NCI-H146 treated with DMSO at 0.1 percent for 48 hours (cell line): ENCODE results near the gene MRM3.
"Not testable (repeated sequence)": the region's sequence is repeated elsewhere in the genome, so short reads cannot be mapped to it uniquely, and the experiment has no call there.

Experiments
- DNase-seq: peaks from one replicate; lab custom pipeline; 2025; ENCODE audit not compliant: unreplicated experiment; lab: John Stamatoyannopoulos, UW

Gene MRM3

DNA sequence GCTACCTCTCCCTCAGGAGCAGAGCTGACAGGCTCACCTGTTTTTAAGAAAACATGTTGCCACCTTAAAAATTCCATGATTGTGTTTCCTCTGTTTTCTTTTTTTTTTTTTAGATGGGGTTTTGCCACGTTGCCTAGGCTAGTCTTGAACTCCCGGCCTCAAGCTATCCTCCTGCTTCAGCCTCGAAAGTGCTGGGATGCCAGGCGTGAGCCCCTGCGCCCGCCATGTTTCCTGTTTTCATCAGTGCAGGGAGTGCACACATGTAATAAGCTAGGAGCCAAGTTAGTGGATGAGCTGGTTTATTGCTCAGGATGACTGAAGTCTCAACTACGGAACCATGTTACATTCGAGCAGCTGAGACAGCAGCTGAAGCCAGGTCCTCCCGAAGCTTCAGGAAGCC is 13.6 kb downstream of the MRM3 start:
- DNase-seq: no peak

DNA sequence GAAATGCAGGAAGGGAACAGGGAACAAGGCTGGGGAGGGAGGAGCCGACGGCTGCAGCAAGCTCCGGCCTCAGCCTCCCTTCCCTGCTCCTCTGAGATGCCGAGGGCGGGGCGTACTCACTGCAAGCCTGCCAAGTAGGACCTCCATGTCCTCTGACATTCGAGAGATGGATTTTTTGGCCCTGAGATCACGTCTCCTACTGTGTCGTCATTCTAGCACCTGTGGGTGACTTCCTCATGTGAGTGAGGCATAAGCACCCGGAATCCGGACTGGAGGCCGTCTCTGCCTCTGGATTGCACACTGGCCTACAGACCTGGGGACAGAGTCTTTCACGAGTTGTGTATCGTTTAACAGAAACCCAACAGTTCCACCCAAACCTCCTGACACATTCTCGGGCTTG is 14.5 kb downstream of the MRM3 start:
- DNase-seq: no peak

DNA sequence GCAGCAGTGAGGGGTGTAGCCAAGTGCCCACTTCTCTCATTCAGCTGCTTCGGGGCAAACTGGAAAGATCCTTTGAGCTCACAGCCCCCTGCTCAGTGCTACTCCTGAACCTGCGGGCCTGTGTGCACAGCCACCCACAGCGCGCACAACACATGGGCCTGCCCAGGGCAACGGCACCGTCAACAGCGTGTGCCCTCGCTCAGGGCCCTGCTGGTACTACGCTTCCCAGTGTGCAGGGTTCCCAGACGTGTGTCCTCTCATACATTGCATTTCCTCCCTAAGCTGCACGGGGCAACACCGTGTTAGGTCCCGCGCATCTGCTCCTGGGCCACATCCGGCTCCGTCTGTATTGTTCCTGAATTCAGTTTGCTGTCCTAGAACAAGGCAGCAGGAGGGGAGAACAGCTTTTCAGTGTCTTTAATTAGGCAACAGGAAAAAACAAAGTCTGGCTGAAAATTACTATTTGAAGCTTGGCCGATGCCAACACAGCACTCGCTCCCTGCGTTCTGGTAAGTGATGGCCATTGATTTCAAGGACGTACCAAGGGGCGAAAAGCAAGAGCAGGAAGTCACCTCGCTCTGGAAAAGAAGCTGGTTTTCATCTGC is 15.2 kb downstream of the MRM3 start:
- no peak for DNase-seq

DNA sequence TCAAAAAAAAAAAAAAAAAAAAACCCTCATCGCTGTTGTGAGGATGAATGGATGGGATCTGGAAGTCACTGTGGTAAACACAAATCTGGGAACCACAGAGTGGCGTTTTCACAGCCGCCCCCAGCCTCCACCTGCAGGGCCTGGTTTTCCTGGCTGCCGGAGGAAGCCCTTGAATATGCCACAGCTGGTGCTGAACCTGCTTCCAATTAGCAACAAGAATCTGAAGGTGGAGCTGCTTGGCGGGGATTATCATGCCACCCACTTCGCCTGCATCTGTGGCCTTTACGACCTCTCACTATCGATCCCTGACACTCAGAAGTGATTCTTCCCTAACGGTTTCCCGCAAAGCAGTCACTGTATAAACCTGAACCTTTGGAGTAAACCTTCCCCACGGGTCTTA is 16.1 kb downstream of the MRM3 start:
- no peak for DNase-seq

DNA sequence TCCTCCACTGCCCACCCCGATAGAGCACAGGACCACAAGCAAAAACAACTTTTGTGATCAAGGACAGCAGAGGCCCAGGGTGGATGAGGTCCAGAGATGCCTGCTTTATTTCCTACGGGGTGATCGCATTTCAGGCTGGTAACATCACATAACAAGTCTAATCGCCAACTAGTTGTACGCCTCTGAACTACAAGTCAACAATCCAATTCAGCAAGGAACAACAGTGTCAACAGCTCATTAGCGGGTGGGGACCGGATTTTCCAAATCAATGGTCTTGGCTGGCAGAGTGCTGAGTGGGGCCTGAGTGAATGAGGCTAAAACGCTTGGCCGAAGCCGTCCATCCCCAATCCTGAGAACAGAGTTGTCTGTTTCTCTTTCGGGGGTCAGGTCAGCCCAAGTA is 17.1 kb downstream of the MRM3 start:
- DNase-seq: no peak

DNA sequence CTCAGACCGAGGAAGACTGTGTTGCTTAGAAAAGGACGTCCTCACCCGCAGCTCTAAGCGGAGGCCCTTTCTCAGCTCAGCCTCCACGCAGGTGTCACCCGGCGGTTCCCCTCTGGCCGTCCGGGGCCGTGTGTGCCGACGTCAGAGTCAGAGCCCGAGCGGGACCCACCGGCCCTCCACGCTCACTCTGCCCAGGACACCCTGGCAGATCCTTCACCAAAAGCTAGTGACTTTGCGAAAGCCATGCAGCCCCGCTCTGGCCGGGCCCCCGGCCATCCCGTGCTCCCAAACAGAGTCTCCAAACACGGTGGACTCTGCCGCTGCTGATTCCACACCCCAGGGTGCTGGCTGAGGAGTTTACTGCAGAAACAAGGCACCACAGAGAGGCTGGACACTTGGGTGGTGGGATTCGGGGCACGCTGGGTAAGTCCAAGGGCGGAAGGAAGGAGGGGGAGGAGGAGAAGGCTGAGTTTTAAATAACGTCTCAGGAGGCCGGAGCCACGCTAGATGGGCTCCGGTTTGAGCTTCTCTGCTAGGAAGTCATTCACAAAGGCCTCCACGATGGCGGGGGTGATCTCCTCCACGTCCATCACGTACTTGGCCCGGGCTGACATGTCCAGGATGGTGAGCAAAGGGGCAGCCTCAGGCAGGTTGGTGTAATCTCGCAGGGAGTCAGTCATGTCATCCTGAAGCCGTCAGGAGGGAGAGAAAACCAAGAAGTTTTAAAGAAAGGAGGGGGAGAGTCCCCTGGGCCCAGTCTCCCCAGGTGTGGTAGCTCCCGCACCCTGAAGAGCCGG is 18.5 kb downstream of the MRM3 start:
- no peak for DNase-seq

DNA sequence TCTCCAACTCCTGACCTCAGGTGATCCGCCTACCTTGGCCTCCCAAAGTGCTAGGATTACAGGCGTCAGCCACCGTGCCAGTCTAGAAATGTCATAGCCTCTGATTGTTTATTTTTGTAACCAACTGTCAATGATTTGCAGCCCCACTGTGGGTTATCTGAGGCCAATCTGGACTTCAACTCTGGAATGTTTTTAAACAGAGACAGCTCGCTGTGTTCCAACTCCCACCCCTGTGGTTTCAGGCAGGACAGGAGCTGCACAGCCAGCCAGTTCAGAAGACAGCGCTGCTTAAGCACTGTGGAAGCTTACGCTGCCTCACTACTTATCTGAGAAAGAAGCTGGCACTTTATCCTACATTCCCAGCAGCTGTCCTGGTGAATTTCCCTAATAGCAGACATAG is 19.5 kb downstream of the MRM3 start:
- no peak for DNase-seq

DNA sequence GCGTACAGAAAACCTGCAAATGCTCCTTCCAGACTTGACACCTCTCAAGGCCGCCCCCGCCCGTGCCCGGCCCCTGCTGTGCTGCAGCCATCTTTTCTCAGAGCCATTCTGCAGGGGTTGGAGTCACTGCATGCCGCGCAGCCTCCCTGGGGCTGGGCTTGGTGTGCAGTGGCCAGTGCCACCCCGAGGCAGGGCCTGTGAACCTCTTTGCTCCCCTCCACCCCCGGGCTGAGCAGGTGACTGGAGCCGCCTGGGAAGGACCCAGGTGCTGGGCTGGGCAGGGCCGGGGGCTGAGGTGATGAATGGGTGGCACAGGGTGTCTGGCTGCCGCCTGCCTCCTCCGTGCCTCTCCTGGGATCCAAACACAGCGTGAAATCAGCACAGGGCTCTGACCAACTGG is 20.3 kb downstream of the MRM3 start:
- DNase-seq: no peak

DNA sequence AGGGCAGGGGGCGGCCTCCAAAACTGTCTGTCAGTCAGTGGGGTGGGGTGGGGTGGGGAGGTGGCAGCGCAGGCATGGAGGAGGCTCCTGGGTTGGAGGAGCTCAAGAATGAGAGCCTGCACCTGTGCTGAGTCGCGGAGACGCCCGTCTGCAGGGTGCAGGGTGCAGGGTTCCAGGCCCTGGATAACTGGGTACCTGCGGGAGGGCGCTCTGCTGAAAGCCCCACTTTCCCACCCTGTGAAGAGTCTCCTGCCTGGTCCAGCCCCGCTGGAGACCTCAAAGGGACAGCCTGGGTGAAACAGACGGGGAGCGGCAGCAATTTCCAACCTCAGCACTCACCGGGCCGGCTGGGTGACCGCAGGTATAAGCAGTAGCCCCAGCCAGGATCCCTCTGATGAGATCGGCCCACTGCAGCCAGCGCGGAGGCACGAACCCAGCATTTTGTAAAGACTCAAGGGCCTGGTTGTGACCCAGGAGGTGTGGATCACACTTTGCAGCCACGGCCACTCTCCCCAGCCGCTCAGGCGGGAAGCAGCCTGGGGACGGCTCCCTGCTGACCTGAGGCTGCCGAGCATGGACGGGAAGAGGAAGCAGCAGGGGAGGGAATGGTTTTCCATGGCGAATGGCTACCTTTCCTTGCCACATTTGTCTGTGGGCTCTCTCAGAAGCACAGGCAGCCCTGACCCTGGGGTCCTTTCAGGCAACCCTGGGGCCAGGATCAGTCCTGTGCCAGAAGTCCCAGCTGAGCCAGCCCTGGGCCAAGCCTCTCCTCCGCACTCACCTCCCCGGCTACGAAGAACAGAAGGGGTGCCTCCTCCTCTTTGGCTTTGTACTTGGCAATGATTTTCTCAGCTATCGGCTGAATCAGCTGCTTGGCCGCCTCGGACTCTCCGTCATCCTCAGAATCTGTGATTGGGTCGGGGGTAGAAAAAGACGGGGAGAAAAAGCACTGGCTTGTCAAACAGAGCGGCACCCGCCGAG is 21.0 kb downstream of the MRM3 start:
- no peak for DNase-seq

DNA sequence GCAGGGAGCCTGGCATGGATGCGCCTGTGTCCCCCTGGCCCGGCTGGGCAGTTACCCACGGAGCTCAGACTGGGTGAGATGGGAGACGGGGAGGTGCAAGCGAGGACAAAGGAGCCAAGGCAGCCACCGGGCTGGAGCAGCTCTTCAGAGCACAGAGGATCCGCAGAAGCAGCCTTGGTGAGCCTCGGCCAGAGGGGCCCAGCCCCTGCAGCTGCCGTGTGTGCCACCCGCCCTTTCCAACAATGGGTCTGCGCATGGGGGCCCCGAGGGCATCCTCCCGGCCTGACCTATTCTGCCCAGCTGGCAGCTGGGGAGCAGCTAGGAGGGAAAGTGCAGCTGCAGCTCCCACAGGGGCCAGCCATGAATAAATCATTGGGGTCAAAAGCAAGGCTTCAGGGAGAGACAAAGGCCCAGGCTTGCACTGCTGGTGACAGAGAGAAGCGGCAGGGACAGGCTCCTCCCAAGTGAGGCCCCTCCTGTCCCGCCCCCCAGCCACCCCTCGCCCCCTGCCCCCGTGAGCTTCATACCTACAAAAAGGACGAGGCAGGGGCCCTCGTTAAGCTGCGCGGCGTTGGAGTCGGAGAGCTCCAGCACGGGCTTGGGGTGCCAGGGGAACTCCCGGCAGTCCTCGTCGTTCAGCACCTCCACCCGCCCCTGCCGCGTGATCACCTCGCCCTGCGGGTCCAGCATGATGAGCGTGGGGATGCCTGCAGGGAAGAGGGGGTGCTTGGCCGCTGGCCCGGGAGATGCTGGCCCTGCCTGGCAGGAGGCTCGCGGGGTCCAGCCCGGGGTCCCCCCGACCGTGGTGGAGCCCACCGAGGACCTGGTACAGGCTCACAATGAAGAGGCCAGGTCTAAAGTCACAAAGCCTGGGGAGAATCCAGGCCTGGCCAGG is 22.6 kb downstream of the MRM3 start:
- DNase-seq: peak; percentile 58

DNA sequence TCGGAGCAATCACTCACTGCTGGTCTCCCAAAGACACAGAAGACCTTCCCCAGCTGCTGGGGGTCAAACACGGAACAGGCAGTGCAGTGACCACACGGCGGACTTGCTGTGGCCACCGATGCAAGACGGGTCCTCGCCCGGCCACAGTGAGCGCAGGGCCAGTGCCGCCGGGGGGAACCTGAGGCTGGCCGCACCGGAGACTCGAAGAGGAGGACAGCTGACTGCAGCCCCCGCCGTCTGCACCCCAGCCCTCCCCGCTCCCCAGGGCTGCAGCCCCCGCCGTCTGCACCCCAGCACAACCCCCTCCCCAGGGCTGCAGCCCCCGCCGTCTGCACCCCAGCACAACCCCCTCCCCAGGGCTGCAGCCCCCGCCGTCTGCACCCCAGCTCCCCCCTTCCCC is 23.7 kb downstream of the MRM3 start:
- not testable (repeated sequence) for DNase-seq

DNA sequence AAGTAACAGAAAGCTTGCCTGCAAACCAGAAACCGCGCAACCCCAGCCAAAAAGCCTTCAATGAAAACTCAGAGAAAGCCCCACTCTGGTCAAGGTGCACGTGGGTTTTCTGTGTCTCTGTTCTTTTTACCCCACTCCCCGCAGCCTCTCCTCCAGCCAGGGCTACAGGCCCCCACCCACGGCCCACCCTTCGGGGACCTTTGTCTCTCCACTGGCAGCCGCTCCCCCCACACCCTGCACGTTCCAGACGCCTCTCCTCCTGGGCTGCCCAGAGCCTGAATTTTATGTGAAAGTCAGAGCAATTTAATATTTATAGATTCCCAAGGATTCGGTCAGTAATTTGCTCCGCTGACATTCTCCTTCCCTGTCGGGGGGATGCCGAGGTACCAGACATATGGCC is 24.2 kb downstream of the MRM3 start:
- no peak for DNase-seq

DNA sequence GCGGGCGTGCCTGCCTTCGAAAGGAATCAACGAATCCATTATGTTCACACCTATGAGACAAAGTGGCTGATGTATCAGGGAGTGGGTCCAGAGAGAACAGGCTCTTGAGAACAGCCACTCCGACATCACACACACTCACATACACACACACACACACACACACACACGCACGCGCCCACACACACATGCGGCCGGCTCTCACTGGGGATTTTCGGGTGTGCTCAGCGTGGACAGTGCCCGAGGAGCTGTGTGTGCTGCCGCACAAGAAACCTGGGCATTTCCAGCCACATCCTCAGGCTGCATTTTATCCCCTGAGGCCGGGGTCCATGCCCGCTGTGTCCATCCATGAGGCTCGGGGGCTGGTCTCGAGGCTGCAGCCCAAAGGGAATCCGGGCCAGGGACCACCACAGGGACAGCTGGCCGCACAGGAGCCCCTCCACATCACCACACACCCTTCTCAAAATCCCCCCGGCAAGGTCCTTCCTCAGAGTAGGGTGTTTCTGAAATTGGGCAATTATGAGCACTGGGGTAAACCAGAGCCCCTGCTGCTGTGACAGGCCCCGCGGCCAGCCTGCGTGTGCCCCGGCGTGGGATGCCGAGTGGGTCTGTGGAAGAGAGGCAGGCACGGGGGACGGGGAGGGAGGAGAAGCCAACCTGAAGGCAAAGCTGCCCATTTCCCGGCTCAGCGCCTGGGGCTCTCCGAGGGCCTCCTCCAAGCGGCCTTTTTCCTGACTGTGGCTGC is 24.8 kb downstream of the MRM3 start:
- no peak for DNase-seq

DNA sequence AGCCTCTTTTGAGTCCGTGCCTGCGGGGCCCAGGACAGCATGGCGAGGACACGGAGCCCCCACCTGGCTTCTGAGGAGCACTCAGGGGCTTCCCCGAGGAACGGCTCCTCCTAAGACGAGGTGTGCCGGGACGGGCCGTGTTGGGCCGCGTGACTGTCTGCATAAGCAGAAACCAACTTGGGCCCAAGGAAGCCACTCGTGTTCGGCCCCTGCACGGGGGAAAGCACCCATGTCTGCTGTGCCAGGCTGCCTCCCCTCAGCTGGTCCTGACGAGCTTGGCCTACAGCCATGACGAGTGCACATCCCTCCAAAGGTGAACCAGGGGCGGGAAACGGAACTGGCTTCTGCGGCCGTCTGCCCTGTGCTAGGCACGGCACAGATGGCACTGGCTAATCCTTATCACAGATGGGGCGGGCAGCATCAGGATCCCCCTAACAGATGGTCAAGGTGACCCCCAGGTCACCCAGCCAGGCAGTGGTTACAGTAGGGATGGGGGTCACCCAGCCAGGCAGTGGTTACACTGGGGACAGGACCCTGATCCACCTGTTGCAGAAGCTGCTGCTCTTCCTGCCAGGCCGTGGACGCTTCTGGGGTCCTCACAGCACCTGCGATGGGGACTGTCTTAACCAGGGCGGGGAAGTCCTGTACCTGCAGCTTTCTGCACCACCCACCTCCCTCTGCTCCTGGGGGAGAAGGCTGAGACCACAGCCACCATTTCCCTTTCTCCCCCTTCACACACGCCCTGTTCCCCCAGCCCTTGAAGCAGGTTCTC is 25.6 kb downstream of the MRM3 start:
- no peak for DNase-seq

DNA sequence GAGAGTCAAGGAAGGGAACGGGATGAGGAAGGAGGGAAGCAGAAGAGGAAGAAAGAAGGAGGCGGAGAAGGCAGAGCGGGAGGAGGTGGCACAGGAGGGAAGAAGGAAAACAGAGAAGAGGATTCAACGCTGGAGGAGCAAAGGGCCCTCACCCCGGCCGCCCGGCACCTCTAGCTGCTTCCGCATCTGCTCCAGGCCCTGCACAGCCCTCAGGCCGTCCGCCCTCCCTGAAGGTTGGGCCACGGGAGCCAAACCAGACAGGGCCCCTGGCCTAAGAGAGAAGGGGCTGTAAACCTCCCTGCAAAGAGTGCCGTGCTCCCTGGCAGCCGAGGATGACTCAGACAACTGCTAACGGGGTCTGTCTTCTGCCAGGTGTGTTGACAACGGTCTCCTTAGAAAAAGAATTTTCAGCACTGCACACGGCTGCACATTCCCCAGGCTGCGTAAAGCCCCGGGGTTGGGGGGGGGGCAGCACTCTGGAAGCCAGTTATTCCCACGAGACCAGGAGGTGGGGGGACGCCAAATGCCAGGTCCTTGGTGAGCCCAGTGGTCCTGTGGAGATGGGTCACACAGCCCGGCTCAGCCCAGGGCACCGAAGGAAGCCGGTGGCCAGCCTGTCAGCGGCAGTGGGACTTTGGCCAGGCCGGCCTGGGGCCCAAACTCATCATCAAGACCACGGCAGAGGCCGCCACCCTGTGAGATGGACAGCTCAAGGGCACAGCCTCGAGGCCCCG is 29.1 kb downstream of the MRM3 start:
- no peak for DNase-seq

DNA sequence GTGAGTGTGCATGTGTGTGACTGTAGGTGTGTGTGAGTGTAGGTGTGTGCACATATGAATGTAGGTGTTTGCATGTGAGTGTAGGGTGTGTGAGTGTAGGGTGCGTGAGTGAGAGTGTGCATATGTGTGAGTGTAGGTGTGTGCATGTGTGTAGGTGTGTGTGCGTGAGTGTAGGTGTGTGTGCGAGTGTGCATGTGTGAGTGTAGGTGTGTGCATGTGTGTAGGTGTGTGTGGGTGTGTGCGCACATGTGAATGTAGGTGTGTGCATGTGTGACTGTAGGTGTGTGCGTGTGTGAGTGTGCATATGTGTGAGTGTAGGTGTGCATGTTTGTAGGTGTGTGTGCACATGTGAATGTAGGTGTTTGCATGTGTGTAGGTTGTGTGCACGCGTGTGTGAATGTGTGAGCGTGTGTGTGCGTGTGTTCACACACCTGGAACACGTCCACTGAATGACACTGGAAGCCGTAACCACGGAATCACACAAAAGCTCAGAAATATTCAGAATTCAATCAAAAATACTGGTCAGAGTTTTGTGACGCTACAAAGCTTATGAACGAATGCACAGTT is 30.6 kb downstream of the MRM3 start:
- no peak for DNase-seq

DNA sequence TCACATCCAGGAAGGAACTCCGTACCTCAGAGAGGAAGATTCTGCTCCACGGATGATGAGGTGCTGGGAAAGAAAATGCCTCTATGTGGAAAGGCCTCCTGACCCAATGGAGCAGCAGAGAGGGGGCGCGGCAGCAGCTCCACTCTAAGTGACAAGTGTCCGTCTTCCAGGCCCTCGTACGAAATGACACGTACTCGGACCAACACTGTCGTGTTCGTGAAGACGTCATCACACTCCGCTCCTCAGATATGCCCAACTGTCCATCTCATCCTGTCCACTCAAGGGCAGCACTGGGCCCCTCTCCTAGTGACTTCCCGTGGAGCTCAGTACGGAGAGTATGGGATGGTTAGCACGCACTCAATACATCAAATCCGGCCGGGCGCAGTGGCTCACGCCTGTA is 32.2 kb downstream of the MRM3 start:
- DNase-seq: no peak

DNA sequence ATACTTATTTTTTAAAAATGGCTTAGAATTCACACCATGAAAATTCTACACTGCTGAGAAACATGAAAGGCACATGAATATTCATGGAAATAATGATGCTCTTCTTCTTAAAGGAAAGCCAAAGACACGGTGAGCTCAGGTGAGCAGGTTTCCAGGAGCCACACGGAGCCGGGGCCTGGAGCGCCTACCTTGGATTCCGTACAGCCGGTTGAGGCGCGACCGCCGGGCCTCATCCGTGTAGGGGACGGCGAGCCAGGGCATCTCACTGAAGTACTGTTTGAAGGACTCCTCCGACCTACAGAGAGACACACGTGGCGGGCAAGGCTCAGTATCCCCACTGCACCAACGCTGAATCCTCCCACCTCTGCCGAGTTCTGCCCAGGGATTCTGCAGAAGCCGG is 37.1 kb downstream of the MRM3 start:
- DNase-seq: no peak
